Neural cell (in vitro differentiated cells): ENCODE results near the gene VPS13D.

Source experiments
- EP300 ChIP-seq: fragments of 450-650 bp; conservative IDR thresholded peaks from 2 replicates; pipeline ENCODE4 v1.6.1; 2014; ENCODE audit warnings: antibody characterized with exemption, mild to moderate bottlenecking, moderate library complexity; ENCODE audit not compliant: poor library complexity, severe bottlenecking
- EZH2 ChIP-seq: fragments of 200-600, 300-800 bp; shearing (Covaris generic), sonication (generic); IDR thresholded peaks from 2 replicates; pipeline ENCODE4 v1.6.1; 2014; ENCODE audit warnings: antibody characterized with exemption, low read length, borderline replicate concordance, mild to moderate bottlenecking; ENCODE audit not compliant: insufficient read depth, poor library complexity, severe bottlenecking
- POLR2AphosphoS5 ChIP-seq: IDR thresholded peaks from 2 replicates; pipeline ENCODE4 v1.6.1; 2012
- RAD21 ChIP-seq: fragments of 450-650 bp; conservative IDR thresholded peaks from 2 replicates; pipeline ENCODE4 v1.6.1; 2014; ENCODE audit warnings: antibody characterized with exemption, mild to moderate bottlenecking, moderate library complexity
- SMC3 ChIP-seq: fragments of 450-650 bp; conservative IDR thresholded peaks from 2 replicates; pipeline ENCODE4 v1.6.1; 2014; ENCODE audit warnings: antibody characterized with exemption, mild to moderate bottlenecking, moderate library complexity; ENCODE audit not compliant: poor library complexity
- TAF1 ChIP-seq: IDR thresholded peaks from 2 replicates; pipeline ENCODE4 v1.6.1; 2012; ENCODE audit warnings: low read depth
- TF ChIP-seq, protein P1 (sequence below): fragments of 450-650 bp; IDR thresholded peaks from 2 replicates; pipeline ENCODE4 v1.5.1; 2014; ENCODE audit warnings: antibody characterized with exemption, mild to moderate bottlenecking, moderate library complexity; ENCODE audit not compliant: poor library complexity, severe bottlenecking
- TF ChIP-seq, protein P2 (sequence below): IDR thresholded peaks from 2 replicates; pipeline ENCODE4 v1.6.1; 2012; ENCODE audit warnings: borderline replicate concordance

DNA sequence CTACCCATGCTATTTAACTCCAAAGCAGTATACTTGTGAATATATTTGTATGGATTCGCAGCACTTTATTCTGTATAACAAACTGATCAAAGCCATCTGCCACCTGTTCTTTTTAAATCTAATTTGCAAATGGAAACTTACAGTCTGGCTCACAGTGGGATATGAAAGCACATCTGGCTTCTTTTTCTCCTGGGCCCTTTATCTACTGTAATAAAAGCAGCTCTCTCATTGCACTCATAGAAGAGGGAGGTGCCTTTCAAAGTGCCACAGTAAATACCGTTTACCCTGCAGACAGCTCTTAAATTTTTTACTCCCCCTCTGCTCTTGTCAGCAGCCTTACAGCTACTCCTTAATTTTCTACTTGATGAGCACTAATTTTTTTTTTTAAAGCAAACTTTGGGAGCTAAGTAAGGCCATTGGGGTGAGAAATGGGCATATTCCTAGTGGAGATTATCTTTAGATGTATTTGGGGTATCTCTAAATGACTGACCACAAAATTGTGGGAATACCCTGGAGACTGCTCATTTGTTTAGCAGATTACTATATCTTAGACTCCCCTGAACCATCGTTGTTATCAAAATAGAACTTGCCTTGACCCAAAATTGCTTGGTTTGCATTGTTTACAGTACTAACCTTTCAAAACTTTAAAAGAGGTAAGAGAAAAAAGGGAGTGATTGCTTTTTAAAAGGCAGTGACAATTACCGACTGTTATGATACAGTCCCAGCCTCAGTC lies 110.1 kb downstream of the VPS13D start:
- TF ChIP-seq EP300 (no peak), EZH2 (no peak), POLR2AphosphoS5 (no peak), SMC3 (no peak), TAF1 (no peak), RAD21 (no peak)
- TF ChIP-seq, protein P1, sequence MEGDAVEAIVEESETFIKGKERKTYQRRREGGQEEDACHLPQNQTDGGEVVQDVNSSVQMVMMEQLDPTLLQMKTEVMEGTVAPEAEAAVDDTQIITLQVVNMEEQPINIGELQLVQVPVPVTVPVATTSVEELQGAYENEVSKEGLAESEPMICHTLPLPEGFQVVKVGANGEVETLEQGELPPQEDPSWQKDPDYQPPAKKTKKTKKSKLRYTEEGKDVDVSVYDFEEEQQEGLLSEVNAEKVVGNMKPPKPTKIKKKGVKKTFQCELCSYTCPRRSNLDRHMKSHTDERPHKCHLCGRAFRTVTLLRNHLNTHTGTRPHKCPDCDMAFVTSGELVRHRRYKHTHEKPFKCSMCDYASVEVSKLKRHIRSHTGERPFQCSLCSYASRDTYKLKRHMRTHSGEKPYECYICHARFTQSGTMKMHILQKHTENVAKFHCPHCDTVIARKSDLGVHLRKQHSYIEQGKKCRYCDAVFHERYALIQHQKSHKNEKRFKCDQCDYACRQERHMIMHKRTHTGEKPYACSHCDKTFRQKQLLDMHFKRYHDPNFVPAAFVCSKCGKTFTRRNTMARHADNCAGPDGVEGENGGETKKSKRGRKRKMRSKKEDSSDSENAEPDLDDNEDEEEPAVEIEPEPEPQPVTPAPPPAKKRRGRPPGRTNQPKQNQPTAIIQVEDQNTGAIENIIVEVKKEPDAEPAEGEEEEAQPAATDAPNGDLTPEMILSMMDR: no peak
- TF ChIP-seq, protein P2, sequence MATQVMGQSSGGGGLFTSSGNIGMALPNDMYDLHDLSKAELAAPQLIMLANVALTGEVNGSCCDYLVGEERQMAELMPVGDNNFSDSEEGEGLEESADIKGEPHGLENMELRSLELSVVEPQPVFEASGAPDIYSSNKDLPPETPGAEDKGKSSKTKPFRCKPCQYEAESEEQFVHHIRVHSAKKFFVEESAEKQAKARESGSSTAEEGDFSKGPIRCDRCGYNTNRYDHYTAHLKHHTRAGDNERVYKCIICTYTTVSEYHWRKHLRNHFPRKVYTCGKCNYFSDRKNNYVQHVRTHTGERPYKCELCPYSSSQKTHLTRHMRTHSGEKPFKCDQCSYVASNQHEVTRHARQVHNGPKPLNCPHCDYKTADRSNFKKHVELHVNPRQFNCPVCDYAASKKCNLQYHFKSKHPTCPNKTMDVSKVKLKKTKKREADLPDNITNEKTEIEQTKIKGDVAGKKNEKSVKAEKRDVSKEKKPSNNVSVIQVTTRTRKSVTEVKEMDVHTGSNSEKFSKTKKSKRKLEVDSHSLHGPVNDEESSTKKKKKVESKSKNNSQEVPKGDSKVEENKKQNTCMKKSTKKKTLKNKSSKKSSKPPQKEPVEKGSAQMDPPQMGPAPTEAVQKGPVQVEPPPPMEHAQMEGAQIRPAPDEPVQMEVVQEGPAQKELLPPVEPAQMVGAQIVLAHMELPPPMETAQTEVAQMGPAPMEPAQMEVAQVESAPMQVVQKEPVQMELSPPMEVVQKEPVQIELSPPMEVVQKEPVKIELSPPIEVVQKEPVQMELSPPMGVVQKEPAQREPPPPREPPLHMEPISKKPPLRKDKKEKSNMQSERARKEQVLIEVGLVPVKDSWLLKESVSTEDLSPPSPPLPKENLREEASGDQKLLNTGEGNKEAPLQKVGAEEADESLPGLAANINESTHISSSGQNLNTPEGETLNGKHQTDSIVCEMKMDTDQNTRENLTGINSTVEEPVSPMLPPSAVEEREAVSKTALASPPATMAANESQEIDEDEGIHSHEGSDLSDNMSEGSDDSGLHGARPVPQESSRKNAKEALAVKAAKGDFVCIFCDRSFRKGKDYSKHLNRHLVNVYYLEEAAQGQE: no peak
